Measurements from ENCODE around the gene SPATA25. TPM values are rescaled to one million over a fixed set of nuclear protein-coding genes. Genes with fewer than 3 reads are reported as not detected.
A peak's percentile ranks its signal among the peaks of the same experiment; 100 is the strongest.

The SPATA25 gene
- total and polyA plus RNA-seq, 2 donors (not counting 3 experiments of a cell fraction or from before 2014, with no cell fraction given): 0.69 to 1.3 TPM

- BruUV-seq (replicated peaks): no TSS peak
- DNase-seq (ENCODE audit: low read depth, low spot score) (peak; percentile 73), FAIRE-seq (peak; percentile 83)
- Histone ChIP-seq H3K4me2 (ENCODE audit: insufficient read depth, low read length) (peak overlapping the region; percentile 30), H3K36me3 (ENCODE audit: control insufficient read depth in 2 of 2, extremely low read depth in 1 of 2, insufficient read depth in 2 of 2, low read length in 2 of 2) (no peaks in the 10 kb centered on the region), H3K9ac (replicated peaks; ENCODE audit: extremely low read depth, insufficient read depth, low read length) (no peak overlapping the region), H3K27ac (ENCODE audit: insufficient read depth, low read depth, low read length) (no peak overlapping the region), H3K27me3 (ENCODE audit: control insufficient read depth in 2 of 2, insufficient read depth in 2 of 2, low read length in 2 of 2) (no peaks in the 10 kb centered on the region), H3K9me3 (replicated peaks; ENCODE audit: control insufficient read depth, insufficient read depth, low read length) (no peaks in the 10 kb centered on the region), H4K20me1 (replicated peaks; ENCODE audit: control insufficient read depth, extremely low read depth, insufficient read depth, low read length) (no peaks in the 10 kb centered on the region), H3K9me1 (replicated peaks; ENCODE audit: control insufficient read depth, extremely low read depth, insufficient read depth, low read length) (no peaks in the 10 kb centered on the region), H3K4me3 (replicated peaks in 1 of 3; ENCODE audit: insufficient read depth in 1 of 3, low read depth in 1 of 3, low read length in 3 of 3) (peak overlapping the region in 1 of 3 experiments; percentile 2), H3K4me1 (ENCODE audit: control insufficient read depth, extremely low read depth, insufficient read depth, low read length) (peaks cover 14% of the 10 kb centered on the region), H3K79me2 (ENCODE audit: control insufficient read depth, insufficient read depth, low read length) (no peaks in the 10 kb centered on the region), H2AFZ (ENCODE audit: low read depth, low read length) (peak overlapping the region; percentile 72)
- CTCF ChIA-PET: interaction anchor here (0.9 to 1.9 kb wide), 5 partner anchors 8 to 35 kb away, joined by 4 to 12 read pairs (median 6); partner anchors contain the start of genes CTSA, NEURL2, PCIF1 and PLTP
- dilution Hi-C loops (cut with MboI; ENCODE audit: extremely low pct_ligation_motif_present, low sequenced_read_pairs): no loop called here
- TF ChIP-seq CTCF (IDR thresholded peaks at IDR 0.05; ENCODE audit: extremely low read depth in 1 of 2, insufficient read depth in 1 of 2, low read depth in 1 of 2, low read length in 2 of 2): no peak
- no peak for TF ChIP-seq FOS (IDR thresholded peaks at IDR 0.05; ENCODE audit: borderline replicate concordance, insufficient read depth, low read length)
- no peak for TF ChIP-seq EZH2 (IDR thresholded peaks at IDR 0.05; ENCODE audit: borderline replicate concordance, low read depth, low read length, severe bottlenecking)
- no peak for TF ChIP-seq MYC (IDR thresholded peaks at IDR 0.05; ENCODE audit: low read depth, low read length)
- TF ChIP-seq POLR2AphosphoS5 (IDR thresholded peaks at IDR 0.05; ENCODE audit: insufficient read depth, low read depth, low read length): no peak
- TF ChIP-seq JUN (IDR thresholded peaks at IDR 0.05; ENCODE audit: borderline replicate concordance, insufficient read depth, insufficient read length, low read depth): no peak
- TF ChIP-seq MAX (IDR thresholded peaks at IDR 0.05; ENCODE audit: insufficient read depth, insufficient read length): no peak
- no peak for TF ChIP-seq POLR2A (IDR thresholded peaks at IDR 0.05; ENCODE audit: low read depth, low read length)
- TF ChIP-seq GATA2 (IDR thresholded peaks at IDR 0.05; ENCODE audit: insufficient read depth, insufficient read length, low read depth, low read length): no peak
- intact Hi-C loops (cut with micrococcal nuclease): no loop called here
- POLR2A ChIA-PET: interaction anchor here (0.7 to 2.8 kb wide), 3 partner anchors 10 to 23 kb away, joined by 3 to 20 read pairs (median 4); partner anchors contain the start of genes PCIF1 and PLTP
Observed at GRCh38 chr20:45924391-45925261, 37.2 kb upstream of the SPATA25 start.
